Stimulated activated CD4-positive, alpha-beta T cell treated with anti-CD3 and anti-CD28 coated beads, TNF-alpha, amount 100 ng/mL, for 1 hour (primary cell): ENCODE measurements around the gene HDAC2.
"Not testable (repeated sequence)": the region's sequence is repeated elsewhere in the genome, so short reads cannot be mapped to it uniquely, and the experiment has no call there.

Source experiments
- DNase-seq, 3 donors: peaks; one replicate each; pipeline ENCODE4 v3.0.0-alpha.2; 2020; ENCODE audit warnings: low read depth in 3 of 3, low spot score in 1 of 3

Gene HDAC2

DNA sequence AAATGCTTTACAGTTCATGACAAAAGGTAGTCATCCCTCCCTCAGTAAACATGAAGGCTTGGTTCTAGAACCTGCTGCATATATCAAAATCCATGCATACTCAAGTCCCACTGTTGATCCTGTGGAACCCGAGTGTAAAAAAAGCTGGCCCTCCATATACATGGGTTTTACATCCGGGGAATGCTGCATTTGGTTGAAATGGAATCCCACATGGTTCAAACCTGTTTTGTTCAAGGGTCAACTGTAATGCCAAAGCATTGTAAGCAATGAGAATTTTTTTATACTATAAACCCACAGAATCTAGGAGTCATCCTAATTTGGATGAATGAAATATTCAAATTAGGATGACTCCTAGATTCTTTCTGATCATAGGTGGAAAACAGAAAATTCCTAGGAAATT, 5.9 kb upstream of the HDAC2 start:
- no peak for DNase-seq

DNA sequence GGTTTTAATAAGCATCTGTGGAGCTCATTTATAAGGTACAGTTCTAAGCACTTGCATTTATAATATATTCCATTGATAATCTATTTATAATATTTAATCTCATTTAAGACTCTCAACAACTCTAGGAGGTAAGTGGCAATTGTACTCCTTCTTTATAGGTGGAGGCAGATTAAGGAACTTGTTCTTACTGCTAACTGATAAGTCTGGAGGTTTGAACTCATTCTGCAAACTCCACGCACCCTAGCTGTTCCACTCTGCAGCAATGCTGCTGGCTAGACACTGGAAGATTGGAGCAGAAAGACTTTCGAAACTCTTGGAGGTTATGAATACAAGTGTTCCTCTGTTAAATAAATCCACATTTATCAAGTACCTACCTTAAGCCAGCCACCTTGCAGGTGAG, 793 bp upstream of the HDAC2 start:
- no peak for DNase-seq

DNA sequence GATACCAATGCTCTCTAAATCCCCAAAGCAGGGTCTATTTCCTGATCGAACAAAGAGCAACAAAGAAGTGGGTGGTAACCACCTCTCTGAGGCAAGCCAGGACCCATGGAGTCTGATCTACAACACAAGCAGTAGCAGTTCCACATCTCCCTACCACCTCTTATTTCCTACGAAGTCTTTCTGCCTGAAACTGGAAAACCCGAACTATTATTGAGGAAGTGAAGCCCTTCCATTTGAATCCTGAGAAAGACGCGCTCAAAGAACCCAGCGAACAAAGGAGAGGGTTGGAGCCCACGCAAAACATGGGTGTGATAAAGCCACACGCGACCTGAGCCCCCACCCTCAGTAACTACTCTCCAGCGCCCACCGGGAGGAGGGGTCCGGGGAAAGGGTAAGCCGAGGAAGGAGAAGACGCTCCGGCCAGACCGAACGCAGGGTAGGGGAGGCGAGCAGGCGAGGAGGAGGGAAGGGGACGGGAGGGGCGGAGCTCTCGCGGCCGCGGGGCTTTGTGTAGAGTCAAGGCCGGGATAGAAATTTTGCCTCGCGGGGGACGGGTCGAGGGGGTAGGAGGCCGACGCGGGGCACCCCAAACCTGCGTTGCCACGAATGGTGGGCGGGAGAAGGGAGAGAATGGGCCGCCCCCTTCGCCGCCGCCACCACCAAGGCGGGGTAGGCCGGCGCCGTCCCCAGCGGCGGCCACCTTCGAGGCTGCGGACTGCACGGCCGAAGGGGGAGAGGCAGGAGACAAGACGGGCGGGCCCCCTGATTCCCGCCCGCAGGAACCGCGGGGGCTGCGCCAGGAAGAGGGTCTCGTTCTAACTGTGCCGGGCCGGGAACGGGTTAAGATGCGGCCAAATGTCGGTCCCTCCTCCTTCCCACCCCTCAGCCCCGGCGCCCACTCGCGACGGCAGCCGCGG, 802 bp downstream of the HDAC2 start:
- peak in 2 of 3 donors; percentile 13 to 22 for DNase-seq

DNA sequence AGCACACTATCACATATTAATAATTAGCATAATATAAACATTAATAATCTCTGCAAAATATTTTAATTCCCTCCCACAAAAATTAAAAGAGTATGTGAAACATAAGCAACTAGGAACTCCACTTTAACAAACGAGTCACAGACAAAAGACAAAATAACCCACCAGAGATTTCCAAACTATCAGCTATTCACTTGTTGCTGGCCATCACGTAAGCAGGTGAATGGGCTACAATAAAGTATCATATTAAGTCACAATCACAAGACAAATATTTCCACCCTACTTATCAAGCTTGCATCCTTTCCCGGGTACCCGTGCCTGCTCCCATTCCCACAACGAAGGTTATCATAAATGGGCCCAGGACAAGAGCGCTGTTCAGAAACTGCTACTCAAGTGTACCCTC, 2.5 kb downstream of the HDAC2 start:
- no peak for DNase-seq

DNA sequence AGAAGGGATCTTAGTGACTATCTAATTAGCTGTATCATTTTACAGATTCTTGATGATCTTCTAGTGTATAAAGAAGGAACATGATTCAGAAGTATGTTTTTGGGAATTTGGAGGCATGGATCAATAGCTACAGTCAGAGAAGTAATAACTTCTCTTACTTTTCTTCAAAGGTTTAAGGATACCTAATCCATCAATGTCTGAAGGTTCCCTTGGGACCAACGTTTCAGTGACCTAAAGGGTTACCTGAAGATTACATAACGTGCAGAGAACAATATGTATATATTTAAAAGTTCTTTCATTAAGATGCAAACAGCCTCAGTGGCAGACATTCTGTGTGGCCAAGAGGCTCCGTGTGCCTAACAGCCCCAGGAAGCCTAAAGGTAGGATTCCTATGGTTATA, 3.2 kb downstream of the HDAC2 start:
- no peak for DNase-seq

DNA sequence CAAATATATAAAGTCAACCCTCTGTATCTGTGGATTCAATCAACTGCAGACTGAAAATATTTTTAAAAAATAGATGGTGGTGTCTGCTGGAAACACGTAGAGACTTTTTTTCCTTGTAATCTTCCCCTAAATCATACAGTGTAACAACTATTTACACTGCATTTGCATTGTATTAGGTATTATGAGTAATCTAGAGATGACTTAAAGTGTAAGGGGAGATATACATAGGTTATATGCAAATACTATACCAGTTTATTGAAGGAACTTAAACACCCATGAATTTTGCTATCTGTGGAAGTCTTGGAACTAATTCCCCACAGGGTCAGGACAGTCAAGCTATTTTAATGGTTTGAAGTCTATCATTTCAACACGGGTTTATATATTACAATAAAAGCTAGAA, 10.2 kb downstream of the HDAC2 start:
- no peak for DNase-seq

DNA sequence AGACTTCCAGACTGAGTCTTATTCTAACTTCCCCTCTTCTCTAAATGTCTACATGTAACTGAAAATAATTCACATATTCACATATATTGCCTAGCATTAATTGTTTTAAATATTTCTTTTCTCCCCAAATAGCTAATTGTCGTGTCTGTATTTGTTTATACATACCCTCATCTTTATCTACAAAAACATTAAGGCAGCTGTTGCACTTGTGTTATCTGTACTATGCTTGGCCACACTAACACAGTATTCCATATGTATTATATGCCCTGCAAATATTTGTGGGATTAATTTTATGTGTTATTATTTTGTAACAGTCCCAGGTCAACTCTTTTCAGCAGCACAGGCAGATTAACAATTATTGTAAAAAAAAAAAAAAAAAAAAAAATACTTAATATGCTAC, 11.7 kb downstream of the HDAC2 start:
- no peak for DNase-seq

DNA sequence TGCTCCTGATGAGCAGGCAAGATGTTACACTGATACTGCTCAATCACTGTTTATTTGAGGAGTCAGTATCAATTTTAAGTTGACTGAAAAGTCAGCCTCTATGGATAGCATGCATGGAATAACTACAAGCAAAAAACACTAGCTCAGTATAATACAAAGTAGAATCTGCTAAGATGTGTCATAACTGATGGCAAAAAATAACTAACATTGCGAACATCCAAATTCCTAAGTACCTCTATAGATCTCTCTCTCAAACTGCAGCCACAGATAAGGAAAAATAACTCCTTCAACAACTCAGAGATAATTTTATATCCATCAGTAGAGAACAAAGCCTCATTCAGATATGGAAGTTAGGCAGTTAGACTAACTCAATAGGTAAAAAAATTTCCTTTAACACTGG, 16.3 kb downstream of the HDAC2 start:
- no peak for DNase-seq

DNA sequence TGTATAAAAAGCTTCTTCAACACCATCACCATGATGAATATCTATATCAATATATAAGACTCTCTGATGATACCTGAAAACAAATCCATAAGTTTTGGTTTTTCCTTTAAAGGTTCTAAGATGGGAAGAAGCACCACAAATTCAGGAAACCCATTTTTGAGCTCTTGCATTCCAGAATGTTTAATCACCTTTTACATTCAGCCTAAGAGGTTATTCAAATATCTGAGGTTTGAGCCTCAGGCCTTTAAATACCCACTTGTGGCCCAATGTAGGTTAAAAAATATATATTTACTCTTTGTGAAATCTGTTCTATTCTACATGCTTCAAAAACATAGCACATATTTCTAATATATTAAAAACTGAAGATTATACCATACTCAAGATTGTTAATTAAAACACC, 17.6 kb downstream of the HDAC2 start:
- DNase-seq, result no peak

DNA sequence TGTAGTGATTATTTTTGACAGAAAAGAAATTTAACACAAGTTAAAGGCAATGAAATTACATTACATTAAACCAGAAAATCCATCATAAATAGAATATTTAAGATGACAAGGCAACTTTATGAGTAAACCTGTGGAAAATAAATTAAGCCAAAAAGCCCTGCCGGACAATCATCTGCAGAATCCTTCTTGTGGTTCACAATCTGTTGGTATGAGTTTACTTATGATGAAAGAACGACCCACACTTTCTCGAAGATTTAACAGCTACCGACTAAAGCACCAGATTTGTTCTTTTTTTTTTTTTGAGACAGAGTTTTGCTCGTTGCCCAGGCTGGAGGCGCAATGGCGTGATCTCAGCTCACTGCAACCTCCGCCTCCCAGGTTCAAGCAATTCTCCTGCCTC, 21.4 kb downstream of the HDAC2 start:
- DNase-seq, result no peak

DNA sequence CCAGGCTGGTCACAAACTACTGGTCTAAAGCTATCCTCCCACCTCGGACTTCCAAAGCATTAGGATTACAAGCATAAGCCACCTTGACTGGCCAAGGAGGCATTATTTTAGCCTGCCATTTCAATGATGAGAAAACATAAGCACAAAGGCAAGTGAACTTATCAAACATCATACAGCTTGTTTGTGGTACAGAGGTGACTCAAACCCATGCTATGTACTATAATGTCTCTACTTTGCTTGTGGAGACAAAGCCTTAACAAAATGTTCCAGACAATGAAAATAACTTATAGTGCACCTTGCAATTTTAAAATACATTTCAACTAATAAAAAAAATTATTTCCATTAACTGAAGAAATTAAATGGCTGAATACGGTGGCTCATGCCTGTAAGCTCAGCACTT, 26.2 kb downstream of the HDAC2 start:
- DNase-seq, result no peak

DNA sequence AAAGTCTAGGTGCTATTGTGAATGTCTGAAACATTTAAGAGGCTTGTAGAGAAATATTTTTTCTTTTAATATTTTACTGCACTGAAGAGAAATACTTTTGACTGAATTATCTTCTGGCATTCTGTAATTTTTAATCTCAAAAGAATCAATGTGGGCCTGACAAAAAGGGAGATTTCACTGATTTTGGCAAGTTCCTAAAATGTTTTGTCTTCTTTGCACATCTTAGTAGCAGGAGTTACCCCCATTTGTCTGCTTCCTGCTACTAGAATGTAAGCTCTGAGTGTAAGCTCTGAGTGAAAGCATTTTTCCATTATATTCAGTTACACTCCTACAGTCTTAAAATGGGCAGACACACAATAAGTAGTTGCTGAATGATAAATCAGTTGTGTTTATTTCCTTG, 31.1 kb downstream of the HDAC2 start:
- no peak for DNase-seq

DNA sequence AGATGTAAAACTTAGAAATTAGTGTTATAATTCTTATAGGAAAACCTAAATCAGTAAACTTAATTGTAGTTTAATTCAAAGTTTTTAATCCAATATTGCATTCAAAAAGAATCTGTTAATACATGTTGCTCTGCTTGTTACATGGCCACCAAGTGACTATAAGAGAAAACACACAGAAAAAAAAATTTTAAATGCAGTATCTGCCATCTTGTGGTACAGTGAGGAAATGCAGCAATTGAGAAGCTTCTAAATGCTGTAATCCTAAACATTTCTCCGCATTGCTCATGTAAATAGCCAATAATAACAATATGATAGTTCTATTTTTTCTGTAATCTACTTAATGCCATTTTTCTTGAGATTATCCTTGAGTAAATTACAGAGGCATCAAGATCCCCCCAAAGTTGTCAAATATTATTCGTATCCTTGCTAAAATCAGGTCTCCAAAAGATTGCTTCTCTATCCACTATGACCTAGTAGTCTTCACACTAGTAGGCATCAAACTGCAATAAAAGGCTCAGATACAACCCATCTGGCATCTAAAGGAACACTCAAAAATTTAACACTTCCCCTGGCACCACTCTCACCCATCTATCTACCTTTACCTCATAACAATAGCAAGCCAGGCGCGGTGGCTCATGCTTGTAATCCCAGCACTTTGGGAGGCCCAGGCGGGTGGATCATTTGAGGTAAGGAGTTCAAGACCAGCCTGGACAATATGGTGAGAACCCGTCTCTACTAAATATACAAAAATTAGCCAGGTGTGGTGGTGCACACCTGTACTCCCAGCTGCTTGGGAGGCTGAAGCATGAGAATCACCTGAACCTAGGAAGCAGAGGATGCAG, 34.6 kb downstream of the HDAC2 start:
- no peak for DNase-seq

DNA sequence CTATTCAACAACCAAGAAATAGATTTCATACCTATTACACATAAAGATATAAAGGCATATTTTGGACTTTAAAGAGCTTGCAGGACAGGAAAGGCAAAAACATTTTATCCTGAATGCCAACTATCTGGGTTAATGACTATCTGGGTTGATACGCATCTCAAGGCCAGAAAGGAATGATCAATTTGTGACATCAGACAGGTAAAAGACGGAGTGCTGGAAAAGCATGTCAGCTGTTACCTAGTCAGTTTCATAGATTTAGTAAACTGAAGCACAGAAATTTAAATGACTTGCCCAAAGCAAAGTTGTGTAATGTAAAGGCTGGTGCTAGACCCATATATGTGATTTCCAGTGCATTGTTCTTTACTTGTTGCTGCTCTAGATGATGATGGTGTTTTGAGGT, 36.8 kb downstream of the HDAC2 start:
- DNase-seq, result no peak

DNA sequence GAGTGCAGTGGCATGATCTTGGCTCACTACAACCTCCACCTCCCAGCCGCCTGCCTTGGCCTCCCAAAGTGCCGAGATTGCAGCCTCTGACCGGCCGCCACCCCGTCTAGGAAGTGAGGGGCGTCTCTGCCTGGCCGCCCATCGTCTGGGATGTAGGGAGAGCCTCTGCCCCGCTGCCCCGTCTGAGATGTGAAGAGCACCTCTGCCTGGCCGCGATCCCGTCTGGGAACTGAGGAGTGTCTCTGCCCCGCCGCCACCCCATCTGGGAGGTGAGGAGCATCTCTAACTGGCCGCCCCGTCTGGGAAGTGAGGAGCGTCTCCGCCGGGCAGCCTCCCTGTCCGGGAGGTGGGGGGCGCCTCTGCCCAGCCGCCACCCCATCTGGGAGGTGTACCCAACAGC, 39.0 kb downstream of the HDAC2 start:
- DNase-seq, result not testable (repeated sequence)

DNA sequence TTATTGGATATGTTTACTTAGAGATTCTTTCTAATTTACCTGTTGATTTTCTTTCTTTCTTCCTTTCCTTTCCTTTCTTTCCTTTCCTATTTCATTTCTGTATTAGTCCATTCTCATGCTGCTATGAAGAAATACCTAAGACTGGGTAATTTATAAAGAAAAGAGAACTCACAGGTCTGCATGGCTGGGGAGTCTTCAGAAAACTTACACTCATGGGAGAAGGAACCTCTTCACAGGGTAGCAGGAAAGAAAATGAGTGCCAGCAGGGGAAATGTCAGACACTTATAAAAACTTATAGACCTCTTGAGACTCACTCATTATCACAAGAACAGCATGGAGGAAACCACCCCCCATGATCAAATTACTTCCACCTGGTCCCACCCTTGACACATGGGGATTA, 40.8 kb downstream of the HDAC2 start:
- no peak for DNase-seq

DNA sequence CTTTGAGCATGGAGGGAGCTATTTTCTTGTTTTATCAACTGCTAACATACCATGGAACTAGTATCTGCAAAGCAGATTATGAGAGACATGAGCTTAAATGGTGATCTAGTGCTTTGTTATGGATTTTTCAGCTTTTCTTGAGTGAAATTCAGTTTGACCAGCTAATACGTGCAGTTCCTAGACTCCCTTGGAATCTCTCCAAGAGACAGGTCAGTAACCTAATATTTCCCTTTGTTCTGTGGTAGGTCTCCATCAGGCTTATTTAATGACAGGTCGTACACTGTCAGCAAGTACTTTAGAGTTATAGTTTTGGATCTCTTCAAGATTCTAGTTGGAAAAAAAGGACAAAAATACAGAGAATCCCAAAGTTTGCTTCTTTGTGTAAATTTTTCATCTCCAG, 43.9 kb downstream of the HDAC2 start:
- no peak for DNase-seq

DNA sequence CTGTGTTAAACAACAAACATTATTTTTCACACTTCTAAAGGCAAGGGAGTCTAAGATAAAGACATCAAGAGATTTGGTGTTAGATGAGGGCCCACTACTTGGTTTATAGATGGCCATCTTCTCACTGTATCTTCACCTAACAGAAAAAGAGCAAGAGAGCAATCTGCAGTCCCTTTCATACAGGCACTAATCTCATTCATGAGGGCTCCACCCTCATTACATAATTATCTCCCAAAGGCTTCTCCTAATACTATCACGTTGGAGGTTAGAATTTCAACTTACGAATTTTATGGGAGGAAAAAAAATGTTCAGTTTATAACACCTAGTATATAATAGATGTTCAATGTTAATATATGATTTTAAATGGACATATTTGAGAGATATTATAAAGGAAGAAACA, 45.6 kb downstream of the HDAC2 start:
- DNase-seq, result no peak

DNA sequence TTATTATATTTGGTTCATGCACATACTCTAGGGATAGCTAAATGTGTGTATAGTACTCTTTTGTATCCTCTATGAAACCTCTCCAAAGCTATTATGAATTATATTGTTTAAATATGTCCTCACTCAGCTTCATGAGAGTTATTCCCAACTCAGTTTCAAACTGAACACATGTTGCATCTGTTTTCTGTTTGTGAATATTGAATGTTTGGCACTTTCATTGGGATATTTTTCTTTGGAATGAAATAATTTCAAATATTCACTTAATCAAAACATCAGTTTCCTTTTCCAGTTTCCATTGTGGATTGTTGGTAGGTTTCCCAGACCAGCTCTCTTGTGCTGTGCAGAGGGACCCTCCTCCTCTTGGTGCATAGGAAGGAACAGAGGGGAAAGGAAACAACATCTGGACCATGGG, 46.6 kb downstream of the HDAC2 start:
- no peak for DNase-seq

DNA sequence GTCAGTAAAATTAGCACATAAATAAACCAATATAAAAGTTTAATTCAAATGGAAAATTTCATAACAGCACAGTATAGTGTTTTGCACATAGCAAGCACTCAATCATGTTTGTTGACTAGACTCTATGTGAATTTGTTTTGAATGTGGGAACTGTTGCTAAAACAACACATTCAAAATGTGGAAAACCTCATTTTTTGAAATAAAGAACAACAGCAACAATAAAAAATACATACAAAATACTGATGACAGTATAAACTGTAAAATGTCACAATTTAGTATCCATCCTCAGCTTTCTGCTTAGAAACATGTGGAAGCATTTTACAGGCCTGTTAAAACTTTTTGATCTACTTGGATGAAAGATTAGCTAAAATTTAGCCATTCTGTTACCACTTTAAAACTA, 47.4 kb downstream of the HDAC2 start:
- no peak for DNase-seq

DNA sequence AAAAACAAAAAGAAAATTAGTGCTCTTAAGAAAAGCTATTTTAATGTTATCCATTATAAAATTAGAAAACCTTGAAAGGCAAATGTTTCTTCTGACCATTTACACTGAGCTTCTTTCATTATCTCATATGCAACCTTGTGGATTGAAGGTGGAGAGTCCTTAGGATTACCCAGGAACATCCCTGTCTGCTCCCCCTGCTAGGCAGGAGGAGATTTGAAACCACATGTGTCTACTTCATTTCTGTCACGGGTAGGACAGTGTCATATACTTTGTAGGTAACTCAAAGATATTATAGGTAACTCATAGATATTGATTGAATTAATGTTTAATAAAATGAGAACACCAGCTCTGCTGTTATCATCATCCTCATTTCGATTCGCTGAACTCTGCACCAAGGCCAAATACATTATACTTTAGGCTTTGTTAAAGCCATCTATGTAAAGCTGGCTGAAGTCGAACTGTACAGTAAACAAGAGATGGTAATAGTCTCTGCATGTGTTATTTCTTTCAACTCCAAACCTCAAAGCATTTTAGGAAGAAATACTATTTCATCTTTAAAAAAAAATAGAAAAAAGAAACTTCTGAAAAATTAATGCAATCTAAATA, 49.5 kb downstream of the HDAC2 start:
- DNase-seq, result no peak

DNA sequence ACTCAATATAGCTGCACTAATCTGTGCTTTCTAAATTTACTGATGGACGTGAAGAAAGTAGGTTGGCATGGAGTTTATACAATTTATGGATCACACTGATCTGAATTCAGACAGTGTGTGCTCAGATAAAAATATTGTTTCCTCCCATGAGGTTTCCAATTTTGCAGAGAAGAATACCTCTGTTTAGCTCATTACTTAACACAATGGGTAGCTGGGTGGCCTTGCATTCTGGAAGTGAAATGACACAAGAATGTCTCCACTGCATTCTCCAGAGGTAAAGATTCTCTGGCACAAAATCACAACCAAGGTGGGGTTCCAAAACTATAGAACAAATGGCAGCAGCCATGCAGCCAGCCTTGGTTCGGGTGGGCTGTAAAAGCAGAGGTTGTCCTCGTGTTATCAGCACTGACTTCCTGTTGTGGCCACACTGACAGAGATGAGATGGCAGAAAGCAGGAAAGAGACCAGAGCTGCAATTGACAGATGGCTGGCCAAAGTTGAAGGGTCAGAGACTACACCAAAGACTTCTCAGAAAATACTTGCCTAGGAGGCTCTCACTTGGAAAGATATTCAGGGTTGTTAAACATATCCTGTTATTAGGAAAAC, 50.2 kb downstream of the HDAC2 start:
- DNase-seq, result no peak
